ENCODE data around the gene ZSWIM3.

ZSWIM3 gene

GRCh38 chr20:45921337-45922189, 64.1 kb downstream of the ZSWIM3 start:
- Histone ChIP-seq H3K36me3 (ENCODE audit: control insufficient read depth in 4 of 4, insufficient read depth in 4 of 4, low read length in 3 of 4) (no peaks in the 10 kb centered on the region), H3K27me3 (replicated peaks in 2 of 5; ENCODE audit: control insufficient read depth in 4 of 5, insufficient read depth in 5 of 5, low read length in 4 of 5) (no peaks in the 10 kb centered on the region), H3K9me3 (ENCODE audit: control extremely low read depth in 1 of 5, control insufficient read depth in 4 of 5, insufficient read depth in 2 of 5, low read depth in 1 of 5, low read length in 4 of 5) (no peaks in the 10 kb centered on the region), H3K27ac (ENCODE audit: insufficient read depth in 1 of 2, low read depth in 1 of 2, low read length in 2 of 2, poor library complexity in 1 of 2, severe bottlenecking in 2 of 2) (no peak overlapping the region), H3K4me3 (ENCODE audit: control insufficient read depth in 1 of 7, extremely low read depth in 1 of 7, insufficient read depth in 4 of 7, low read depth in 2 of 7, low read length in 6 of 7) (no peak overlapping the region), H3K4me1 (ENCODE audit: control extremely low read depth in 1 of 4, control insufficient read depth in 4 of 4, insufficient read depth in 4 of 4, low read length in 3 of 4) (peaks cover 0 to 5% (median 1%) of the 10 kb centered on the region in 4 experiments)
- ChIA-PET CTCF (interaction anchor here (0.8 to 1.1 kb wide), 3 partner anchors 12 to 93 kb away, joined by 3 to 4 read pairs (median 4); no protein-coding TSS in a partner anchor), POLR2A (interaction anchor here (0.6 to 2.1 kb wide), 2 partner anchors 12 to 75 kb away, joined by 3 to 7 read pairs; partner anchors contain the start of gene PCIF1)
- 83% methylated on average over 8 of the region's 11 CpGs for WGBS (ENCODE audit: insufficient coverage)
- no peak for DNase-seq

GRCh38 chr20:45924391-45925261, 67.2 kb downstream of the ZSWIM3 start:
- H3K4me1 ChIP-seq (ENCODE audit: control extremely low read depth in 1 of 4, control insufficient read depth in 4 of 4, insufficient read depth in 4 of 4, low read length in 3 of 4): peaks cover 0 to 5% (median 0%) of the 10 kb centered on the region in 4 experiments
- WGBS (ENCODE audit: insufficient coverage): 62% methylated on average over 19 of the region's 21 CpGs
- CTCF ChIA-PET: interaction anchor here (0.7 to 2.0 kb wide), 5 partner anchors 9 to 103 kb away, joined by 3 to 10 read pairs (median 4); partner anchors contain the start of gene PCIF1
- H3K36me3 ChIP-seq (ENCODE audit: control insufficient read depth in 4 of 4, insufficient read depth in 4 of 4, low read length in 3 of 4): no peaks in the 10 kb centered on the region
- H3K27ac ChIP-seq (ENCODE audit: insufficient read depth in 1 of 2, low read depth in 1 of 2, low read length in 2 of 2, poor library complexity in 1 of 2, severe bottlenecking in 2 of 2): no peak overlapping the region
- peak overlapping the region in 1 of 7 experiments; percentile 42 for H3K4me3 ChIP-seq (ENCODE audit: control insufficient read depth in 1 of 7, extremely low read depth in 1 of 7, insufficient read depth in 4 of 7, low read depth in 2 of 7, low read length in 6 of 7)
- no peaks in the 10 kb centered on the region for H3K27me3 ChIP-seq (replicated peaks in 2 of 5; ENCODE audit: control insufficient read depth in 4 of 5, insufficient read depth in 5 of 5, low read length in 4 of 5)
- POLR2A ChIA-PET: interaction anchor here (0.6 to 1.1 kb wide), 2 partner anchors 14 to 527 kb away, joined by 4 read pairs; no protein-coding TSS in a partner anchor
- H3K9me3 ChIP-seq (ENCODE audit: control extremely low read depth in 1 of 5, control insufficient read depth in 4 of 5, insufficient read depth in 2 of 5, low read depth in 1 of 5, low read length in 4 of 5): no peaks in the 10 kb centered on the region
- DNase-seq: no peak

- peaks cover 0 to 5% (median 0%) of the 10 kb centered on the region in 4 experiments for H3K4me1 ChIP-seq (ENCODE audit: control extremely low read depth in 1 of 4, control insufficient read depth in 4 of 4, insufficient read depth in 4 of 4, low read length in 3 of 4)
- no peaks in the 10 kb centered on the region for H3K9me3 ChIP-seq (ENCODE audit: control extremely low read depth in 1 of 5, control insufficient read depth in 4 of 5, insufficient read depth in 2 of 5, low read depth in 1 of 5, low read length in 4 of 5)
- CTCF ChIA-PET: interaction anchor here (1.3 kb wide), 1 partner anchor 39 kb away, joined by 3 read pairs; the partner anchor contains the start of gene SPATA25
These were observed 68.5 kb downstream of the ZSWIM3 start for GRCh38 chr20:45925821-45926506.

GRCh38 chr20:45926731-45927070, 69.3 kb downstream of the ZSWIM3 start:
- H3K27me3 ChIP-seq (replicated peaks in 2 of 5; ENCODE audit: control insufficient read depth in 4 of 5, insufficient read depth in 5 of 5, low read length in 4 of 5): no peaks in the 10 kb centered on the region
- no peak overlapping the region for H3K4me3 ChIP-seq (ENCODE audit: control insufficient read depth in 1 of 7, extremely low read depth in 1 of 7, insufficient read depth in 4 of 7, low read depth in 2 of 7, low read length in 6 of 7)
- H3K4me1 ChIP-seq (ENCODE audit: control extremely low read depth in 1 of 4, control insufficient read depth in 4 of 4, insufficient read depth in 4 of 4, low read length in 3 of 4): peaks cover 0 to 5% (median 0%) of the 10 kb centered on the region in 4 experiments
- CTCF ChIA-PET: interaction anchor here (1.3 kb wide), 1 partner anchor 40 kb away, joined by 3 read pairs; the partner anchor contains the start of gene SPATA25
- 100% methylated on average over 1 of the region's 2 CpGs for WGBS (ENCODE audit: insufficient coverage)
- DNase-seq: no peak
- no peaks in the 10 kb centered on the region for H3K36me3 ChIP-seq (ENCODE audit: control insufficient read depth in 4 of 4, insufficient read depth in 4 of 4, low read length in 3 of 4)
- POLR2A ChIA-PET: no interaction called here
- no peaks in the 10 kb centered on the region for H3K9me3 ChIP-seq (ENCODE audit: control extremely low read depth in 1 of 5, control insufficient read depth in 4 of 5, insufficient read depth in 2 of 5, low read depth in 1 of 5, low read length in 4 of 5)
- no peak overlapping the region for H3K27ac ChIP-seq (ENCODE audit: insufficient read depth in 1 of 2, low read depth in 1 of 2, low read length in 2 of 2, poor library complexity in 1 of 2, severe bottlenecking in 2 of 2)

More at GRCh38 chr20:45925821-45926506, 68.5 kb downstream of the ZSWIM3 start:
- Histone ChIP-seq H3K27me3 (replicated peaks in 2 of 5; ENCODE audit: control insufficient read depth in 4 of 5, insufficient read depth in 5 of 5, low read length in 4 of 5) (no peaks in the 10 kb centered on the region), H3K4me3 (ENCODE audit: control insufficient read depth in 1 of 7, extremely low read depth in 1 of 7, insufficient read depth in 4 of 7, low read depth in 2 of 7, low read length in 6 of 7) (no peak overlapping the region), H3K36me3 (ENCODE audit: control insufficient read depth in 4 of 4, insufficient read depth in 4 of 4, low read length in 3 of 4) (no peaks in the 10 kb centered on the region), H3K27ac (ENCODE audit: insufficient read depth in 1 of 2, low read depth in 1 of 2, low read length in 2 of 2, poor library complexity in 1 of 2, severe bottlenecking in 2 of 2) (no peak overlapping the region)
- DNase-seq: no peak
- 75% methylated on average over 5 of the region's 9 CpGs for WGBS (ENCODE audit: insufficient coverage)
- POLR2A ChIA-PET: no interaction called here

- no peaks in the 10 kb centered on the region for H3K27me3 ChIP-seq (replicated peaks in 2 of 5; ENCODE audit: control insufficient read depth in 4 of 5, insufficient read depth in 5 of 5, low read length in 4 of 5)
- DNase-seq: no peak
- 84% methylated on average over 8 of the region's 14 CpGs for WGBS (ENCODE audit: insufficient coverage)
- H3K9me3 ChIP-seq (ENCODE audit: control extremely low read depth in 1 of 5, control insufficient read depth in 4 of 5, insufficient read depth in 2 of 5, low read depth in 1 of 5, low read length in 4 of 5): no peaks in the 10 kb centered on the region
- H3K36me3 ChIP-seq (ENCODE audit: control insufficient read depth in 4 of 4, insufficient read depth in 4 of 4, low read length in 3 of 4): no peaks in the 10 kb centered on the region
- no peak overlapping the region for H3K4me3 ChIP-seq (ENCODE audit: control insufficient read depth in 1 of 7, extremely low read depth in 1 of 7, insufficient read depth in 4 of 7, low read depth in 2 of 7, low read length in 6 of 7)
- no peak overlapping the region for H3K27ac ChIP-seq (ENCODE audit: insufficient read depth in 1 of 2, low read depth in 1 of 2, low read length in 2 of 2, poor library complexity in 1 of 2, severe bottlenecking in 2 of 2)
- ChIA-PET CTCF (interaction anchor here (0.7 to 1.6 kb wide), 4 partner anchors 8 to 128 kb away, joined by 3 to 4 read pairs (median 3); partner anchors contain the start of gene SPATA25), POLR2A (no interaction called here)
- H3K4me1 ChIP-seq (ENCODE audit: control extremely low read depth in 1 of 4, control insufficient read depth in 4 of 4, insufficient read depth in 4 of 4, low read length in 3 of 4): peaks cover 0 to 5% (median 0%) of the 10 kb centered on the region in 4 experiments
These were observed 69.9 kb downstream of the ZSWIM3 start for GRCh38 chr20:45927071-45927878.

Measured in common myeloid progenitor, CD34-positive (primary cell).